Sigmoid colon (tissue), 4 donors: ENCODE data around the gene ERRFI1.

Experiments used
- POLR2AphosphoS5 ChIP-seq, 4 donors: sonication (generic); formaldehyde crosslinking; IDR thresholded peaks; one replicate each; pipeline ENCODE4 v1.6.1; 2017; ENCODE audit warnings: antibody characterized with exemption in 4 of 4
- TF ChIP-seq, protein P1 (sequence below), 4 experiments: fragments of 450-650 bp in 3 of 4; fragments of 200-600 bp in 1 of 4; IDR thresholded peaks; one replicate each; pipeline ENCODE4 v1.5.1; 2016 to 2019; ENCODE audit warnings: antibody characterized with exemption in 4 of 4, mild to moderate bottlenecking in 3 of 4, moderate library complexity in 2 of 4

DNA sequence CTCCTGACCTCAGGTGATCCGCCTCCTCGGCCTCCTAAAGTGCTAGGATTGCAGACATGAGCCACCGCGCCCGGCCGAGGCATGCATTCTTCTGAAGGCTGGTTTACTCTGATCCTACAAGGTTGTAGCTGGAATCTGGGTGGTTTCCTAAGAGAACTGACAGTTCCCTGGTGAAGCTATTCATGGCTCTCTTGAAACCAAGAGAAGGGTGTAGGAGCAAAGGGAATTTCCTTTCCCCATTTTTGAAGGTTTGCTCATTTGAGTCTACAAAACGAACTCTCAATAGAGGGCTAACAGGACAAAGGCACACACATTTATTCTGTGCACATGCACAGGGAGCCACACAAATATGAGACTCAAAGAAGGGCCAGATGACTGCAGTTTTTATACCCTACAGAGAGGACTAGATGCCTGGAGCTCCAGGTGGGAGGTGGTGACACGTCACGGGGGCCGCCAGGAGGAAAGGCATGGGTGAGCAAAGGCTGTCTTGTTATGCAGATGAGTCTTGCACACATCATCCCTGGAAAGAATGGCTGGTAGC, 49.5 kb upstream of the ERRFI1 start:
- TF ChIP-seq POLR2AphosphoS5 (IDR thresholded peaks at IDR 0.05) = no peak
- TF ChIP-seq, protein P1, sequence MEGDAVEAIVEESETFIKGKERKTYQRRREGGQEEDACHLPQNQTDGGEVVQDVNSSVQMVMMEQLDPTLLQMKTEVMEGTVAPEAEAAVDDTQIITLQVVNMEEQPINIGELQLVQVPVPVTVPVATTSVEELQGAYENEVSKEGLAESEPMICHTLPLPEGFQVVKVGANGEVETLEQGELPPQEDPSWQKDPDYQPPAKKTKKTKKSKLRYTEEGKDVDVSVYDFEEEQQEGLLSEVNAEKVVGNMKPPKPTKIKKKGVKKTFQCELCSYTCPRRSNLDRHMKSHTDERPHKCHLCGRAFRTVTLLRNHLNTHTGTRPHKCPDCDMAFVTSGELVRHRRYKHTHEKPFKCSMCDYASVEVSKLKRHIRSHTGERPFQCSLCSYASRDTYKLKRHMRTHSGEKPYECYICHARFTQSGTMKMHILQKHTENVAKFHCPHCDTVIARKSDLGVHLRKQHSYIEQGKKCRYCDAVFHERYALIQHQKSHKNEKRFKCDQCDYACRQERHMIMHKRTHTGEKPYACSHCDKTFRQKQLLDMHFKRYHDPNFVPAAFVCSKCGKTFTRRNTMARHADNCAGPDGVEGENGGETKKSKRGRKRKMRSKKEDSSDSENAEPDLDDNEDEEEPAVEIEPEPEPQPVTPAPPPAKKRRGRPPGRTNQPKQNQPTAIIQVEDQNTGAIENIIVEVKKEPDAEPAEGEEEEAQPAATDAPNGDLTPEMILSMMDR (IDR thresholded peaks at IDR 0.05) = no peak
